Fibroblast of mammary gland (primary cell): ENCODE data around the gene CORO6.

ENCODE experiments used
- DNase-seq: peaks from one replicate; pipeline ENCODE4 v3.0.0-alpha.2; 2010; ENCODE audit warnings: low read depth
- H3K4me3 ChIP-seq: 2 replicates; pipeline ENCODE4 v1.5.1; 2011; ENCODE audit warnings: low read depth, mild to moderate bottlenecking, low read length, moderate library complexity; ENCODE audit not compliant: control insufficient read depth
- CTCF ChIP-seq: conservative IDR thresholded peaks from 2 replicates; pipeline ENCODE4 v1.5.1; 2011; ENCODE audit warnings: low read depth, low read length, inconsistent platforms; ENCODE audit not compliant: control insufficient read depth, insufficient read depth

Gene CORO6

GRCh38 chr17:29612094-29612403, 10.7 kb downstream of the CORO6 start:
- no peak for DNase-seq
- no peak for TF ChIP-seq CTCF
- H3K4me3 ChIP-seq = no peak overlapping the region

- no peak for DNase-seq
- H3K4me3 ChIP-seq = no peak overlapping the region
- no peak for TF ChIP-seq CTCF
Observed at GRCh38 chr17:29611351-29612093, 11.2 kb downstream of the CORO6 start.

DNA sequence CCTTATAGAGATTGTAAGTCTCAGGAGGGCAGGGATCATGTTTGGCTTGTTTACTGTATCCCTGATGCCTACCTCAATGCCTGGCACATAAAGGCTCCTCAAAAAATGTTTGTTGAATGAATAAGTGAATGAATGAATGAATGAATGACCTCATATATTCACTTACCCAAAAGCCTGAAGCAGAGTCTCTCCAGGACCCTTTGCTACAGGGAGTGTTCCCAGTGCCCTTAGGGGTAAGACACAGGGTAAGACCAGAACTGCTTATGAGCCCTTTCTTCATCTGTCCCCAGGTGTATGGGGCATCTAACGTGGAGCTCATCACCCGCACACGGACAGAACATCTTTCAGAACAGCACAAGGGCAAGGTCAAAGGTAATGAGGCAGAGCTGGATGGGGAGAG, 12.3 kb downstream of the CORO6 start:
- DNase-seq = no peak
- no peak for TF ChIP-seq CTCF
- no peak overlapping the region for H3K4me3 ChIP-seq

DNA sequence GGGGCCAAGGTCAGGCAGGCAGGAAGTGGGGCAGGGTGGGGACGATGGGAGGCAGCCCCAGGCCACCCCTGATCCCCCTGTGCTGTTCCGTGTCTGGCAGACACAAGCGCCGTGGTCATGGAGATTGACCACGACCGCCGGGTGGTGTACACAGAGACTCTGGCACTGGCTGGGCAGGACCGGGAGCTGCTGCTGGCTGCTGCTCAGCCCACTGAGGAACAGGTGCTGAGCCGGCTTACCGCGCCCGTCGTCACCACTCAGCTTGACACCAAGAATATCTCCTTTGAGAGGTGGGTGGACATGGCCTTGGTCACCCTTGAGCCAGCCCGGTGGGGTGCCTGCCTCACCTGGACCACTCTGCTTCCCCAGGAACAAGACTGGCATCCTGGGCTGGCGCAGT, 13.7 kb downstream of the CORO6 start:
- H3K4me3 ChIP-seq = no peak overlapping the region
- no peak for TF ChIP-seq CTCF
- no peak for DNase-seq

GRCh38 chr17:29607557-29608195, 15.0 kb downstream of the CORO6 start:
- no peak for DNase-seq
- no peak for TF ChIP-seq CTCF
- no peak overlapping the region for H3K4me3 ChIP-seq

- DNase-seq = no peak
- no peak for TF ChIP-seq CTCF
- no peak overlapping the region for H3K4me3 ChIP-seq
Observed at GRCh38 chr17:29603109-29603674, 19.5 kb downstream of the CORO6 start.
